Activated CD4-positive, alpha-beta memory T cell treated with anti-CD3 and anti-CD28 coated beads, Interleukin-2, amount 10 ng/mL, durations not matched to agents 7 days and 5 days (primary cell): ENCODE measurements around the gene RPGR. TPM values are rescaled to one million over a fixed set of nuclear protein-coding genes. Genes with fewer than 3 reads are reported as not detected.

Experiments
- CTCF ChIA-PET: fragments of 350-600 bp; sonication (Branson Sonifier 250); formaldehyde crosslinking; loops from one replicate; lab custom pipeline; 2021; ENCODE audit warnings: antibody characterized with exemption, inconsistent platforms; lab: Charles Lee
- POLR2A ChIA-PET: fragments of 350-600 bp; sonication (Branson Sonifier 250); formaldehyde crosslinking; loops from one replicate; lab custom pipeline; 2021; ENCODE audit warnings: antibody characterized with exemption; lab: Charles Lee
- DNase-seq: peaks from one replicate; pipeline ENCODE4 v3.0.0-alpha.2; 2020
- H3K27ac Mint-ChIP-seq: one replicate; pipeline ENCODE4 v1.8.0; 2021; ENCODE audit warnings: mild to moderate bottlenecking, mixed read lengths
- H3K27me3 Mint-ChIP-seq: one replicate; pipeline ENCODE4 v1.8.0; 2021; ENCODE audit warnings: mixed read lengths
- H3K36me3 Mint-ChIP-seq: one replicate; pipeline ENCODE4 v1.8.0; 2021; ENCODE audit warnings: low read depth, mixed read lengths
- H3K4me1 Mint-ChIP-seq: one replicate; pipeline ENCODE4 v1.8.0; 2021; ENCODE audit warnings: mixed read lengths
- H3K4me3 Mint-ChIP-seq: one replicate; pipeline ENCODE4 v1.8.0; 2021; ENCODE audit warnings: mild to moderate bottlenecking, mixed read lengths
- H3K9me3 Mint-ChIP-seq: one replicate; pipeline ENCODE4 v1.8.0; 2021; ENCODE audit warnings: mixed read lengths
- total RNA-seq, 2 experiments: library from RNA; stranded (reverse); gene quantifications; one replicate each; pipeline ENCODE4 v1.2.3, GENCODE V29; 2021

The RPGR gene
- total RNA-seq, 2 experiments from 2014 or later: 4.5 to 5.9 TPM

DNA sequence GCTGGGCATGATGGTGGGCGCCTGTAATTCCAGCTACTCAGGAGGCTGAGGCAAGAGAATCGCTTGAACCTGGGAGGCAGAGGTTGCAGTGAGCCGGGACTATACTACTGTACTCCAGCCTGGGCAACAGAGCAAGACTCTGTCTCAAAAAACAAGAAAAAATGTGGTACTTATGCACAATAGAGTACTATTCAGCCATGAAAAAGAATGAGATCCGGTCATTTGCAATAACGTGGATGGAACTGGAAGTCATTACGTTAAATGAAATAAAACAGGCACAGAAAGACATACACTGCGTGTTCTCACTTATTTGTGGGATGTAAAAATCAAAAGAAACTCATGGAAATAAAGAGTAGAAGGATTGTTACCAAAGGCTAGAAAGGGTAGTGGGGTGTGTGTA is 12.1 kb downstream of the RPGR start:
- H3K36me3 Mint-ChIP-seq: no peaks in the 10 kb centered on the region
- H3K9me3 Mint-ChIP-seq: no peaks in the 10 kb centered on the region
- CTCF ChIA-PET: no interaction called here
- POLR2A ChIA-PET: no interaction called here
- H3K4me1 Mint-ChIP-seq: no peaks in the 10 kb centered on the region
- H3K4me3 Mint-ChIP-seq: no peak overlapping the region
- H3K27ac Mint-ChIP-seq: no peak overlapping the region
- H3K27me3 Mint-ChIP-seq: no peaks in the 10 kb centered on the region
- DNase-seq: no peak

DNA sequence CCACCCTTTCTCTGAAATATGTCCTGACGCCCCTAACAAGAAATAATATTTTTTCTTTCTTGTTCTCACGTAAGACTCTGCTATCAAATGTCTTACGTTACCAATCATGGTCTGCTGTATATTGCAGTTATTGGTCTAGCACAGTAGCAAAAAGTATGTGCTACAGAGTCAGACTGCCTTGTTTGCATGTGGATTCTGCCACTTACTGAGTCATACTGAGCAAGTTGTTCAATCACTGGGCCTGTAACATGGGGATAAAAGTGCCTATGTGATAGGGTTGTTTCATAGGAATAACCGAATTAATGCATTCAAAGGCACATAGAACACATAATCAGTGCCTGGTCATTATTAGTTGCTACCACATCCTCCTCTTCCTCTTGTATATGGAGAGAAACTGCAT is 14.1 kb downstream of the RPGR start:
- no peaks in the 10 kb centered on the region for H3K9me3 Mint-ChIP-seq
- ChIA-PET CTCF (no interaction called here), POLR2A (no interaction called here)
- H3K4me3 Mint-ChIP-seq: no peak overlapping the region
- no peaks in the 10 kb centered on the region for H3K4me1 Mint-ChIP-seq
- no peak overlapping the region for H3K27ac Mint-ChIP-seq
- no peaks in the 10 kb centered on the region for H3K27me3 Mint-ChIP-seq
- no peaks in the 10 kb centered on the region for H3K36me3 Mint-ChIP-seq
- DNase-seq: no peak

DNA sequence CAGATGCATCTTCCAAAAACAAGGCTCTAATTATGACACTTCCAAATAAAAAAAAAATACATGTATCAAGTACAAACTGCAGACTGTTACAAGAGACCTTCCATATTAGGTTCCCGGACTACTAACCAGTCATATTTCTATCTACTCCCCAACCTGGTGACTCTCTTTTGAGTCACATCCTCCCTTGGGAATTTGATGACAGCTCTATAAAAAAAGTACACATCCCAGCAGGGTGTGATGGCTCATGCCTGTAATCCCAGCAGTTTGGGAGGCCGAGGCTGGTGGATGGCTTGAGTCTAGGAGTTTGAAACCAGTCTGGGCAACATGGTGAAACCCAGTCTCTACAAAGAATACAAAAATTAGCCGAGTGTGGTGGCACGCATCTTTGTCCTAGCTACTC is 14.9 kb downstream of the RPGR start:
- POLR2A ChIA-PET: no interaction called here
- H3K36me3 Mint-ChIP-seq: no peaks in the 10 kb centered on the region

DNA sequence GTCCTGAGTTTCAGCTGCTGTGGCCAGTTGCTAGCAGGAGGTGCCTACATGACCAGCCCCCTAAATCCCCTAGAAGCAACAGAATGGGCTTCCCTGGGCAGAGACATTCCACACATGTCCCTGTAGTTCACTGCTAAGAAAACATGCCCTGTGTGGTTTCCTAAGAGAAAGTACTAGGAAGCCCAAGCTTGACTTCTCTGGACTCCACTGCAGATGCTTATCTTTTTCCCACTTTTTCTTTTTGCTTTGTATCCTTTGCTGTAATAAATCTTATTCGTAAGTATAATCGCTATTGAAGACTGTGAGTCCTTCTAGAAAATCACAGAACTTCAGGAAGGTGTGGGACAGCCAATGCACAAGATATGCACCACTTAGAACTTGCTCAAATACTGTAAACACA is 15.6 kb downstream of the RPGR start:
- H3K4me3 Mint-ChIP-seq: no peak overlapping the region
- no peaks in the 10 kb centered on the region for H3K36me3 Mint-ChIP-seq
- ChIA-PET POLR2A (no interaction called here), CTCF (no interaction called here)
- DNase-seq: no peak
- no peaks in the 10 kb centered on the region for H3K4me1 Mint-ChIP-seq
- H3K27me3 Mint-ChIP-seq: no peaks in the 10 kb centered on the region
- no peaks in the 10 kb centered on the region for H3K9me3 Mint-ChIP-seq
- no peak overlapping the region for H3K27ac Mint-ChIP-seq

More for the DNA sequence above, 14.9 kb downstream of the RPGR start:
- Mint-ChIP-seq H3K27ac (no peak overlapping the region), H3K4me3 (no peak overlapping the region), H3K9me3 (no peaks in the 10 kb centered on the region), H3K4me1 (no peaks in the 10 kb centered on the region), H3K27me3 (no peaks in the 10 kb centered on the region)
- DNase-seq: no peak
- CTCF ChIA-PET: no interaction called here

DNA sequence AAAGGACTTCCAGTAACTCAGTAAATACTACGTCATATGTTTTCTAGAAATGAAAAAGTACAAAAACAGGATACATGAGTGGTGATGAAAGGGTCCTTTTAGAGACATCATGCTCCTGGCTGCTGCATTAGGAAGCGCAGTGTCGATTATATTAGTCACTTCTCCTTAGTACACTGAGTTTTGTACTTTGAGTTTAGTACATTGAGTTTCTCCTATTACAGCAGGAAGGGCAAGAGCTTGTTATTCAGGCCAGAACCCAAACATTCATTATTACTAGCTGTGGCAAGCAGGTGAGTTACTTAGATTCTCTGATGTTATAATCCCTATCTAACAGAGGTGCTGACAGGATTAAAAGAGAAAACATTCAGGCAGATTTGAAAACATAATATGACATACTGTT is 21.3 kb downstream of the RPGR start:
- H3K36me3 Mint-ChIP-seq: no peaks in the 10 kb centered on the region
- DNase-seq: no peak
- no peaks in the 10 kb centered on the region for H3K4me1 Mint-ChIP-seq
- CTCF ChIA-PET: no interaction called here
- no peaks in the 10 kb centered on the region for H3K9me3 Mint-ChIP-seq
- no peak overlapping the region for H3K4me3 Mint-ChIP-seq
- H3K27me3 Mint-ChIP-seq: no peaks in the 10 kb centered on the region
- POLR2A ChIA-PET: no interaction called here
- H3K27ac Mint-ChIP-seq: no peak overlapping the region

DNA sequence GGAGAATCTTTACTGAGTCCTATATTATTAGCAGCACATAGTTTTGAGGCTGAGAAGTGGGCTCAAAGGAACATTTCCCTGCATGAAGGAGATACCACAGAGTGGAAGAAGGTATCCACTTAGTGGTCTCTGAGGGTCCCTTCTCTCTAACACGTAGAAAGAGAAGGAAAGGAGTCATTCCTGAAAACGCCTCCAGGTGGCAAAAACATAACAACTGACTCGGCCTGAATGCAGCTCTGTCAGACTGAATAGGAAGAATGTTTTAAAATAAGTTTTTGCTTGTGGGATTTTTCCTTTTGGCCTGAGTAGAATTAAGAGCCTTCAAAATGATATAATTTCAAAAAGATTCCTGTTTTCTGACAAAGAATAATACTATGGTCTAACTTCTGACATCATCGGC is 23.3 kb downstream of the RPGR start:
- DNase-seq: no peak
- Mint-ChIP-seq H3K27me3 (no peaks in the 10 kb centered on the region), H3K27ac (no peak overlapping the region), H3K4me1 (no peaks in the 10 kb centered on the region), H3K36me3 (no peaks in the 10 kb centered on the region), H3K9me3 (no peaks in the 10 kb centered on the region), H3K4me3 (no peak overlapping the region)
- ChIA-PET CTCF (interaction anchor here (2.0 kb wide), 1 partner anchor 23 kb away, joined by 10 read pairs; the partner anchor contains the start of gene RPGR), POLR2A (no interaction called here)

DNA sequence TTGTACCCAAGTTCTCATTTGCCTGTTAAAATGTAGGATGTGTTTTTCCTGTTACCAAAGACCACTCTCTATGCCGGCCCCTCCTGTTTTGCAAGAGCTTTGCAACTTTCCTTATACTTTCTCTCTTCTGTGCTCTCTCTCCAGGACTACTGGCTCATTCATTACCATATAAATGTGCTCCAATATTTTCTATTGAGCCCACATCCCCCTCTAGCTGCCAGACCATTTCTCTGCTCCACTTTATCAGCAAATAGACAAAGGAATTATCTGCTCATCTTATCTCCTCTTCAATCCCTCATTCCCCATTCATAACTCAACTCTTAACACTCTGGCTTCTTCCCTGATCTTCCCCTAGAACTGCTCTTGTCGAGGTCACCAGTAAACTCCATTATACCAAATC is 33.6 kb downstream of the RPGR start:
- H3K4me1 Mint-ChIP-seq: no peaks in the 10 kb centered on the region
- POLR2A ChIA-PET: no interaction called here
- CTCF ChIA-PET: no interaction called here
- no peak overlapping the region for H3K4me3 Mint-ChIP-seq
- no peaks in the 10 kb centered on the region for H3K36me3 Mint-ChIP-seq
- no peak overlapping the region for H3K27ac Mint-ChIP-seq
- H3K27me3 Mint-ChIP-seq: no peaks in the 10 kb centered on the region
- no peaks in the 10 kb centered on the region for H3K9me3 Mint-ChIP-seq
- no peak for DNase-seq

DNA sequence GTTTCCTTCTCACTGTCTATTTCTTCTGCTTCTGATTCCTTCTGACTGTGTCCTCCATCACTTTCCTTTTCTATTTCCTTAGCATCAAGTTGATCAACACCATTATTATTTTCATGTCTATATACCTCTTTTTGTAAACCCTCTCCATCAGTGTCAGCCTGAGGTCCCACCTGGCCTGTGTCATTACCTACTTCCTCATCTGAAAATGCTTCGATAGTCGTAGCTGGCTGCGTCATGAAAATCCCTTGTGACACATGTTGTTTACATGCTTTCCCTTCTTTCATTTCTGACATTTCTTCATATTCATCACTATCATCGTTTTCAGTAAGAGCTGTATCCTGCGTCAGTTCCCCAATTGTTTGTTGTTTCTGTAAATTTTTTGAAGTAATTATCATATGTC is 39.6 kb downstream of the RPGR start:
- no peak overlapping the region for H3K27ac Mint-ChIP-seq
- ChIA-PET POLR2A (no interaction called here), CTCF (no interaction called here)
- H3K9me3 Mint-ChIP-seq: no peaks in the 10 kb centered on the region
- no peaks in the 10 kb centered on the region for H3K4me1 Mint-ChIP-seq
- no peaks in the 10 kb centered on the region for H3K36me3 Mint-ChIP-seq
- H3K4me3 Mint-ChIP-seq: no peak overlapping the region
- no peak for DNase-seq
- no peaks in the 10 kb centered on the region for H3K27me3 Mint-ChIP-seq

DNA sequence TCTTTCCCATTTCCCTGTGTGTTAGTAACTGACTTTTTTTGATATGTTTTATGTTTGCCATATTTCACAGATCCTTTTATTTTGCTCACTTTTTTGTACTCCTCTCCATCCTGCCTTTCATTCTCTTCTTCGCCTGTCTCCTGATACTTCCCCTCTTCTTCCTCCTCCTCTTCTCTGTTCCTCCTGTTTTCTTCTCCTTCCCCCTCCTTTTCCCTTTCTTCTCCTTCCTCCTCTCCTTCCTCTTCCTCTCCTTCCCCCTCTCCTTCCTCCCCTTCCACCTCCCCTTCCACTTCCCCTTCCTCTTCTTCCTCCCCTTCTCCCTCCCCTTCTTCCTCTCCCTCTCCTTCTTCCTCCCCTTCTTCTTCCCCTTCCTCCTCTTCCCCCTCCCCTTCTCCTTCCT is 41.7 kb downstream of the RPGR start:
- no peaks in the 10 kb centered on the region for H3K9me3 Mint-ChIP-seq
- H3K27ac Mint-ChIP-seq: no peak overlapping the region
- ChIA-PET POLR2A (no interaction called here), CTCF (no interaction called here)
- no peaks in the 10 kb centered on the region for H3K4me1 Mint-ChIP-seq
- no peaks in the 10 kb centered on the region for H3K36me3 Mint-ChIP-seq
- H3K4me3 Mint-ChIP-seq: no peak overlapping the region
- DNase-seq: no peak
- H3K27me3 Mint-ChIP-seq: no peaks in the 10 kb centered on the region

DNA sequence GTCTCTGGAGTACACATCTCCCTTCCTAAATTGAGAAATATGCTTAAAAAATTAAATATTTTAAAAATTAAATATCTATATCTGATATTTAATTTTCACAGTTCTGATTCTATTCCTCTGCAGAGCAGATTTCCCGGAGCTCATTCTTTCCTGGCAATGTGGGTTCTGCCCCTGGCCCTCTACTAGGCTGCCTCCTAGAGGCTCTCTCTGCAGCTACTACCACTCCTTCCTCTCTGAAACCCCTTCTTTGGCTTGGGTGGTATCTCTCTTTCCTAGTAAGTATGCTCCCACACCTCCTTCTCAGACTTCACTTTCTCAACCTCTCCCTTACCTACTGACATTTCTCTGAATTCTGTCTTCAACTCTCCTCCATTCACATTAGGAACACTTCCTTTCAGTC is 45.3 kb downstream of the RPGR start:
- Mint-ChIP-seq H3K36me3 (no peaks in the 10 kb centered on the region), H3K4me1 (no peaks in the 10 kb centered on the region), H3K27ac (no peak overlapping the region), H3K4me3 (no peak overlapping the region), H3K27me3 (no peaks in the 10 kb centered on the region), H3K9me3 (no peaks in the 10 kb centered on the region)
- POLR2A ChIA-PET: no interaction called here
- DNase-seq: no peak
- CTCF ChIA-PET: interaction anchor here (1.3 to 1.9 kb wide), 2 partner anchors 13 to 45 kb away, joined by 4 to 5 read pairs; partner anchors contain the start of gene RPGR

DNA sequence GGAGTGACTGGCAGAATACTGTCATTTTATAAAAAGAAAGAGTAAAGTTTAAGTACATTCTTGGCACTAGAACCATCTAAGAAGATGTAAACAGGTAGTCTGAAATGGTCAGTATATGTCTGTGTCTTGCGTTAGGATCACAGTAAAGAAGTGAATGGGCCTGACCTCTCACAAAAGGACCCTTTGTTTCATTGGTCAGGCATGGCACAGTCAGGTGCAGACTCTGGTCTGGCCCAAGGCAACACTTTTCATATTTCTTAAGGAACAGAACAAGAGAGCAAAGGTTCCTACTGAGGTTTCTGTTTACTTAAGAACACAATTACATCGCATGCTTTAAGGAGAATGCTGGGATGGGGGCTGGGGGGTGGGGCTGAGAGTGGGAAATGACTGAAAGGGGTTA is 48.1 kb downstream of the RPGR start:
- ChIA-PET CTCF (no interaction called here), POLR2A (no interaction called here)
- Mint-ChIP-seq H3K4me3 (no peak overlapping the region), H3K27ac (no peak overlapping the region), H3K4me1 (no peaks in the 10 kb centered on the region), H3K9me3 (no peaks in the 10 kb centered on the region), H3K36me3 (no peaks in the 10 kb centered on the region), H3K27me3 (no peaks in the 10 kb centered on the region)
- DNase-seq: no peak

DNA sequence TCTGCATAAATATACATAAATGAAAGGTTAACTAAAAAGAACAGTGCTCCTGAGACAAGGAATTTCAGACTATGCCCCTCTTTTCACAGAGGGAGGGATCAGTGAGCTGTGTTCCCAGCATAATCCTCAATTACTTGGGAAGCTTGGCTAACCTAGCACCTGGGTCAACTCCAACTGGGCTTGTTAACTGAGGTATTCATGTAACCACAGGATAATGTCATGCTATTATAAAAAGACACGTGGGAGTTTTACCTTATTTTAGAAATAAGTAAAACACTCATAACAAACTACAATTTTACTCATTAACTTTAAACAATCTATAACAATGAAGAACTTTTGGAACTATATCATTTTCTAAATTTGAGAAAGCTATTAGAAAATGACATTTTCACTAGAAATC is 48.6 kb downstream of the RPGR start:
- H3K4me1 Mint-ChIP-seq: no peaks in the 10 kb centered on the region
- H3K27me3 Mint-ChIP-seq: no peaks in the 10 kb centered on the region
- H3K27ac Mint-ChIP-seq: no peak overlapping the region
- no peaks in the 10 kb centered on the region for H3K36me3 Mint-ChIP-seq
- H3K4me3 Mint-ChIP-seq: no peak overlapping the region
- ChIA-PET CTCF (no interaction called here), POLR2A (no interaction called here)
- DNase-seq: no peak
- H3K9me3 Mint-ChIP-seq: no peaks in the 10 kb centered on the region

DNA sequence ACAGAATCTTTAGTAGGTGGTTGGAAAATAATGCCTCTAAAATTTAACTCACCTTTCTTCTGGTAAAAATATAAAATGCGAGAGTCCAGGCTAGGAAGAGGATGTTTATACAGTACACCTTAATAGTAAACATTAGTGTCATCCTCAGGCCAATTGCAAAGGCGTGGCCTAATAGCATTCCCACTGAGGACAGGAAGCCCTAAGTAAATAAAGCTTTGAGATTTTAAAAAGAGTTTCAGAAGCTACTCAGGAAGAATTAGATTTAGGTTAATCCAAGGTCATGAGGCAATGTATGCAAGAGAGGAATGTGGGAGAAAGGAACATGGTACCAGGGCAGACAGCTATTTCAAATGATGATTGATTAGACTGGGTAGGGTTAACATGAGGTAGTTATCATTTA is 49.5 kb downstream of the RPGR start:
- H3K27me3 Mint-ChIP-seq: no peaks in the 10 kb centered on the region
- ChIA-PET POLR2A (no interaction called here), CTCF (no interaction called here)
- no peaks in the 10 kb centered on the region for H3K36me3 Mint-ChIP-seq
- no peak for DNase-seq
- H3K9me3 Mint-ChIP-seq: no peaks in the 10 kb centered on the region
- H3K4me3 Mint-ChIP-seq: no peak overlapping the region
- no peaks in the 10 kb centered on the region for H3K4me1 Mint-ChIP-seq
- H3K27ac Mint-ChIP-seq: no peak overlapping the region

DNA sequence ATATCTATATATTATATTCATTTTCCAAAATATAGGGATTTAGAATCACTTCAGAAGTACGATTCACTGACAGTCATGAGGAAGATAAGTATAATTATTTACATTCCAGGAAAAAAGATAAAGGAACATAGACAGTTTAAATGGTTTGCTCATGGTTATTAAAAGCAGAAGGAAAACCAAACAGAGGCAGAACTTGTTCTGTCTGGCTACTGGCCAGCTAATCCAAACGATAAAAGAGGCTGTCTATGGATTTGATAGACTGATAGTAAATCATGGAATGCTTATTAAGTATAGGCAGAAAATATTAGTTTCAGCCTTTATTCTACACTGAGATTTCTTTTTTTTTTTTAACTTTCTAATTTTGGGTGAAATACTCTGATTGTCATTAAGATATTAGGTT is 50.2 kb downstream of the RPGR start:
- no peak overlapping the region for H3K27ac Mint-ChIP-seq
- no peaks in the 10 kb centered on the region for H3K36me3 Mint-ChIP-seq
- no peaks in the 10 kb centered on the region for H3K4me1 Mint-ChIP-seq
- no peaks in the 10 kb centered on the region for H3K9me3 Mint-ChIP-seq
- ChIA-PET CTCF (no interaction called here), POLR2A (no interaction called here)
- no peaks in the 10 kb centered on the region for H3K27me3 Mint-ChIP-seq
- H3K4me3 Mint-ChIP-seq: no peak overlapping the region
- no peak for DNase-seq

DNA sequence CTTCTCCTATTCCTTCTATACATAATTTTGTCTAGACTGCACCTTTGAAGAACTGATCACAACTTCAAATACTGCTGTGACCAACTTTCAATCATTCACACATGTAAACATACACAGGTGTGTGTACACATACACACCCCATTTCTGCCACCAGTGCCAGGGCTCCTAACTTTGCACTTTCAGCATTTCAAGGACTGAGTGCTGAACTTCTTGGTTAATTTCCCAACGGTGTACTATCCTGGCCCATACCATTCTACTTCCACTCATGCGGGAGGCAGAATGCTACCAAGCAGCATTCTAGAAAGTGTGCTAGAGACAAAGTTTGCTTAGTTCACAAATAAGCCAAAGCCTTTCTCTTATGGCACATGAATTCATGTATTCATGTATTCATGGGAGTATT is 51.2 kb downstream of the RPGR start:
- CTCF ChIA-PET: no interaction called here
- no peaks in the 10 kb centered on the region for H3K36me3 Mint-ChIP-seq
- no peak overlapping the region for H3K27ac Mint-ChIP-seq
- no peak for DNase-seq
- no peaks in the 10 kb centered on the region for H3K9me3 Mint-ChIP-seq
- H3K4me3 Mint-ChIP-seq: no peak overlapping the region
- H3K4me1 Mint-ChIP-seq: peaks cover 2% of the 10 kb centered on the region
- H3K27me3 Mint-ChIP-seq: no peaks in the 10 kb centered on the region
- POLR2A ChIA-PET: no interaction called here
